T-helper 1 cell treated with Interleukin-12 subunit alpha and Interleukin-12 subunit beta and Interleukin-4 antibody, amounts not matched to agents 30 μg/mL and 1 μg/mL, for 36 hours (primary cell): ENCODE data around the gene KCNG4.

Experiments used
- H3K27ac Mint-ChIP-seq: one replicate; pipeline ENCODE4 v1.8.0; 2021; ENCODE audit warnings: mild to moderate bottlenecking, mixed read lengths
- H3K27me3 Mint-ChIP-seq: one replicate; pipeline ENCODE4 v1.8.0; 2021; ENCODE audit warnings: low read depth, mixed read lengths
- H3K36me3 Mint-ChIP-seq: one replicate; pipeline ENCODE4 v1.8.0; 2021; ENCODE audit warnings: low read depth, mixed read lengths
- H3K4me1 Mint-ChIP-seq: one replicate; pipeline ENCODE4 v1.8.0; 2021; ENCODE audit warnings: low read depth, mixed read lengths
- H3K4me3 Mint-ChIP-seq: one replicate; pipeline ENCODE4 v1.8.0; 2021; ENCODE audit warnings: mild to moderate bottlenecking, moderate library complexity, mixed read lengths
- H3K9me3 Mint-ChIP-seq: one replicate; pipeline ENCODE4 v1.8.0; 2021; ENCODE audit warnings: mixed read lengths

The KCNG4 gene, protein sequence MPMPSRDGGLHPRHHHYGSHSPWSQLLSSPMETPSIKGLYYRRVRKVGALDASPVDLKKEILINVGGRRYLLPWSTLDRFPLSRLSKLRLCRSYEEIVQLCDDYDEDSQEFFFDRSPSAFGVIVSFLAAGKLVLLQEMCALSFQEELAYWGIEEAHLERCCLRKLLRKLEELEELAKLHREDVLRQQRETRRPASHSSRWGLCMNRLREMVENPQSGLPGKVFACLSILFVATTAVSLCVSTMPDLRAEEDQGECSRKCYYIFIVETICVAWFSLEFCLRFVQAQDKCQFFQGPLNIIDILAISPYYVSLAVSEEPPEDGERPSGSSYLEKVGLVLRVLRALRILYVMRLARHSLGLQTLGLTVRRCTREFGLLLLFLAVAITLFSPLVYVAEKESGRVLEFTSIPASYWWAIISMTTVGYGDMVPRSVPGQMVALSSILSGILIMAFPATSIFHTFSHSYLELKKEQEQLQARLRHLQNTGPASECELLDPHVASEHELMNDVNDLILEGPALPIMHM

DNA sequence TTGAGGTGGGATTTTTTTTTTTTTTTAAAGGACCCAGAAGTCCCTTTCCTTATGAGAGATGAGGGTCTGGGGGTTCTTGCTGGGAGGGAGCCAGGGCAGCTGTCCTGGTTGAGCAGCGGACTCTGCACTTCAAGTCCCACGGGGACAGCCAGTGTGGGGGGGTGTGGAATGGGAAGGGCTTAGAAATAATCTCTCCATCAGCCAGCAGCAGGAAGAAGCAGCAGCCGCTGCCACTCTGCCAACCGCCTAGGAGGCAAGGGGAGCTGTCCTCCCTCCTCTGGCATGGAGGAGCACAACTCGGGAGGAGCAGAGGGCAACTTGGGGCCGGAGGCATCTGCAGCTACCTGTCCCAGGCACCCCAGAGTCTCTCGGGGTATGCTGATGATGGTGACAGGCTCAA lies at the start of gene KCNG4:
TSS of gene KCNG4 (minus strand) at position 104 of the 400 bp plus-strand sequence. CDS start 2,527 bp downstream, outside the sequence.
- no peak within 1 kb of the TSS for H3K4me3 Mint-ChIP-seq
- no peaks in the 10 kb centered on the region for H3K36me3 Mint-ChIP-seq
- peaks cover 36% of the 10 kb centered on the region for H3K27me3 Mint-ChIP-seq
- no peak within 1 kb of the TSS for H3K27ac Mint-ChIP-seq
- H3K4me1 Mint-ChIP-seq, result no peaks in the 10 kb centered on the region
- peaks cover 10% of the 10 kb centered on the region for H3K9me3 Mint-ChIP-seq

DNA sequence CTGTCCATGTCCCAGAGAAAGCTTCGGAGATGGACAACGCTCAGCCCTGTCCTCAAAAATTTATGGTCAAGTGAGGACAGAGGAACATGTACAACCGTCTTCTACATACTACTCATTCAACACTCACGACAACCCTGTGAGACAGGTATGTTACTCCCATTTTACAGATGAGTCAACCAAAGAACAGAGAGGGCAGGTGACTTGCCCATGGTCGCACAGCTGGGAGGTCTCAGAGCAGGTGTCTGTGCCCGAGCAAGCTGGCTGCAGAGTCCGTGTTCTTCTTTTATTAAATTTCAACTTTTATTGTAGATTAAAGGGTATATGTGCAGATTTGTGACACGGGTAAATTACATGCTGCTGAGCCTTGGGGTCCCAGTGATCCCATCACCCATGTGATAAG lies 49.1 kb upstream of the KCNG4 start:
- H3K27me3 Mint-ChIP-seq, result peaks cover 15% of the 10 kb centered on the region
- no peak overlapping the region for H3K27ac Mint-ChIP-seq
- no peaks in the 10 kb centered on the region for H3K9me3 Mint-ChIP-seq
- no peaks in the 10 kb centered on the region for H3K36me3 Mint-ChIP-seq
- no peaks in the 10 kb centered on the region for H3K4me1 Mint-ChIP-seq
- no peak overlapping the region for H3K4me3 Mint-ChIP-seq

DNA sequence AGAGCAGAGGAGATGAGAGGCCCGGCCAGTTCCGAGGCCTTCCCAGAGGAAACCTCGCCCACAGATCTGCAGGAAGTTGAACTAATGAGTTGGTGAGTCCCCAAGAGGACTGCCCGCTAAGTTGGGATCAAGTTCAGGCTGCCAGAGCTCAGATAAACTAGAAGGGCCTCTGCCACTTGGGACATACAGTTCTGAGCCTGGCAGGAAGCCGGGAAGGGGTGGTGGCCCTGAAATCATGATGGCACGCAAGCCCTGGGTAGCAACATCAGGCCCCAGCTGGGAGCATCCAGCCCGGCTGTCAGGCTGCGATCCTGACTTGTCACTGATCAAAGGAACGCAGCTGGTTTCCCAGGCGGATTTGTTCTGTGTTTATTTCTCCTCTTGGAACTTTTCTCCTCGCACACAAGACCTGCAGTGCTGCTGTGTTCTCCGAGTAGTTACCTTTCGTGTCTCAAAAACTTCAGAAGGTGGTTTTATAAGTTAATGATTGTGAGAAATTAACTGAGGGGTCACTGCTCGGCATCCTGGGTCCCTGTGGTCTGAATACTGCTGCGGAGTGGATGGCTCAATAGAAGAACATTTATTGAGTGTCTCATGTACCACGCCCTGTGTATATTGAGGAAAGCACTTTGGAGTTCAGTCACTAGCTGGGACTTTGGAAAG lies 46.9 kb upstream of the KCNG4 start:
- Mint-ChIP-seq H3K9me3 (no peaks in the 10 kb centered on the region), H3K36me3 (no peaks in the 10 kb centered on the region), H3K4me1 (no peaks in the 10 kb centered on the region), H3K4me3 (no peak overlapping the region), H3K27ac (no peak overlapping the region), H3K27me3 (peaks cover 4% of the 10 kb centered on the region)

DNA sequence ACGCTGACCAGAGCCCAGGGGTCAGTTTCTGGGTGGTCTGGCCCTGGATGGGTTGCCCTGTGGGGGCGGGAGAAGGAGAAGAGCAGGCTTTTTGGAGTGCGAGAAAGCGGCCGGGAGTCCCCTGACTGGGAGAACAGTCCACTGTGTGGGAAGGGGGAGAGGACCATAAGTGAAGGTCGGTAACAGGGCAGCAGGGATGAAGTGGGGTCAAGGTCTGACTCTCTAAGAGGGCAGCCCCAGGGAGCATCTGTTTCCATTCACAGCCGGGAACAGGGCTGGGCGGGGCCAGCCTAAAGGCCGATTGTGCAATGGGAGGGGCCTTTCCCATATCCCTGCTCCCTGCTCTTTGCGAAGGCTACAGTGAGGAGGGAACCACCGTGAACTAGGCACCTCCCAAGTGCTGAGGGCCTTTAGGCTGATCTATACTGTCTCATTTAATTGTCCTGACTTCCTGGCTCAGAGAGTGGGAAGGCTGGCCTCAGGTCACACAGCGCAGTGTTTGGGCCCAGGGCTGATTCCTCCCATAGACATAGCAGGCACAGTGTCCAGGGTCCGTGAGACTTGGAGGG lies 44.4 kb upstream of the KCNG4 start:
- Mint-ChIP-seq H3K4me1 (no peaks in the 10 kb centered on the region), H3K9me3 (no peaks in the 10 kb centered on the region), H3K27me3 (no peaks in the 10 kb centered on the region), H3K4me3 (no peak overlapping the region), H3K36me3 (no peaks in the 10 kb centered on the region), H3K27ac (no peak overlapping the region)

DNA sequence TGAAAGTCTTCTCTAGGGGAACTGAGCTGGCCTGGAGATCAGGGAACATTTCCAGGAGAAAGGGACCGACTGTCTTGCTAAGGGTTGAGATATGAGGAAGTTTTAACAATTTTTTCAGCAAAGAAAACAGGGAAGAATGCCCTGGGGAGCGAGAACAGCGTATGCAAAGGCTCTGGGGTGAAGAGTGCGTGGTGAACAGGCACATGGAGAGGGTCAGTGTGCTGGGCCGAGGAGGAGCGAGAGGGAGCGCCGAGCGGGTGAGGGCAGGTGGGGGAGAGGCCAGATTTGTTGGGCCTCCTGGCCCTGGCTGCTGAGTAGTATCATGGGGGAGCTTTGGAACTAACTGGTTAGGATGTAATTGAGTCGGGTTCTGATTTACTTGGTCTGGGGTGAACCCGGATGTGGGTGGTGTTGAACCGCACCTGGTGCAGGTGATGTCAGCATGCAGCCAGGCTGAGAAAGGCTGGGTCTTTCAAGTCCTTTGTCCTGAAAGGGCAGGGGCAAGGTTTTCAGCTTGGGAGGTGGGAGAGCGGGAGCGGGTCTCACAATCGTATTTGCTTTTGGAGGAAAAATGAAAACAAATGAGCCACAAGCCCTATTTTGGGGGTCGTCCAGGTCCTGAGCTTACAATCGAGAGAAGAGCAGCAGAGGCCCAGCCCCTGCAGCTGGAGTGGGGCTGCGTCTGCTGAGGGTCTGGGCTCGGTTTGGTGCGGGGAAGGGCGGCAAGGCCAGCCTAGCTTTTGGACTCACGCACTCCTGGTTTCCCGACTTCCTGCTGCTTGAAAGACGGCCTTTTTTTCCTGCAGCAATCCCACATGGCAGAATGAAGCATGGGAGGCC lies 43.7 kb upstream of the KCNG4 start:
- Mint-ChIP-seq H3K36me3 (no peaks in the 10 kb centered on the region), H3K4me3 (no peak overlapping the region), H3K4me1 (no peaks in the 10 kb centered on the region), H3K27me3 (peaks cover 5% of the 10 kb centered on the region), H3K27ac (no peak overlapping the region), H3K9me3 (no peaks in the 10 kb centered on the region)

DNA sequence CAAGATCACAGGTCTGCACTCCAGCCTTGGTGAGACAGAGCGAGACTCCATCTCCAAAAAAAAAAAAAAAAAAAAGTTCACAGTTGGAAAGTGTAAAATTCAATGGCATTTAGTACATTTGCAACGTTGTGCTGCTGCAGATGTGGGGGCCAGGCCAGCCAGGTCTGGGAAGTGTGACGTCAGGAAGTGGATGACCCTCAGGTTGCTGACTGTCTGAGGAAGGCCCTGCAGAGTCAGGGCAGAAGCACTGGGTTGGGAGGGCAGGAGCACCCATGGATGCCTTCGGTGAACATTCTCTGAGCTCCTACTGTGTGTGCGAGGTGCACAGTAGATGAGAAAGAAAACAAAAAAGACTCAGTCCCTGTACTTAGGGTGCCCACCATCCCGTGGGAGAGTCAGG lies 42.7 kb upstream of the KCNG4 start:
- H3K4me3 Mint-ChIP-seq, result no peak overlapping the region
- H3K36me3 Mint-ChIP-seq, result no peaks in the 10 kb centered on the region
- H3K27ac Mint-ChIP-seq, result no peak overlapping the region
- H3K27me3 Mint-ChIP-seq, result peaks cover 5% of the 10 kb centered on the region
- H3K9me3 Mint-ChIP-seq, result no peaks in the 10 kb centered on the region
- no peaks in the 10 kb centered on the region for H3K4me1 Mint-ChIP-seq

DNA sequence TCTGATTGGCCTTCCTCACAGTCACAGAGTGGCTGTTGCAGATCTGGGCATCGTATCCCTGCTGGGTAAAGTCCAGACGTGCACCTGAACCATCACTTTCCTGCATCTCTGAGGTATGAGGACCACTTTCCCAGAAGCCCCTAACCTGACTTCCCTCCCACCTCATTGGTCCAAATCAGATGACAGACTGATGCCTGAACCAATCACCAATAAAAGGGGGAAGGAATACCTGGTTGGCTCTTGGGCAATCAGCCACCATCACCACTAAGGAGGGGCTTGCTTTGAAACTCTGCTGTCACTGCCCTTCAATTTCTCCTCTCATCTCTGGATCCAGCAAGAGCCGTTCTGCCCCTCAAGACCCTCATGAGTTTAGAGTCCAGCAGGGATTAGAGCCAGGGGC lies 41.3 kb upstream of the KCNG4 start:
- no peaks in the 10 kb centered on the region for H3K36me3 Mint-ChIP-seq
- H3K27ac Mint-ChIP-seq, result no peak overlapping the region
- peaks cover 5% of the 10 kb centered on the region for H3K27me3 Mint-ChIP-seq
- no peaks in the 10 kb centered on the region for H3K9me3 Mint-ChIP-seq
- H3K4me1 Mint-ChIP-seq, result no peaks in the 10 kb centered on the region
- no peak overlapping the region for H3K4me3 Mint-ChIP-seq

DNA sequence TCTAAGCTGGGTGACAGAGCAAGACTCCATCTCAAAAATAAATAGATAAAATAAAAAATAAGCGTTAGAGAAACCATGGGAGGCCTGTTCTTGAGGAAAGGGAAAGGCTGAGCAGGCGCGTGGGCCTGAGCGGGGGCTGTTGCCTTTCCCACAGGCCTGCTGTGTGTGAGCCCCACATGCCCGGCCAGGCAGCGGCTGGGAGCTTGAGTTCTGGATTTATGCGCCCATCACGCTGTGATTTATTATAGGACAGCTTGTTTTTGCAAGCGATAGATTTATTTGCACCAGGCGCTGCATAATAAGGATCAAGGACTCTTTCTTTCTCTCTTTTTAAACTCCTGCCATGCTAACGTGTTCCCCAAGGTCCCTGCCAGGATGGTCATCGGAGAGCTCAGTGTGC lies 40.1 kb upstream of the KCNG4 start:
- Mint-ChIP-seq H3K27ac (no peak overlapping the region), H3K9me3 (no peaks in the 10 kb centered on the region), H3K27me3 (peaks cover 5% of the 10 kb centered on the region), H3K4me1 (no peaks in the 10 kb centered on the region), H3K4me3 (no peak overlapping the region), H3K36me3 (no peaks in the 10 kb centered on the region)

DNA sequence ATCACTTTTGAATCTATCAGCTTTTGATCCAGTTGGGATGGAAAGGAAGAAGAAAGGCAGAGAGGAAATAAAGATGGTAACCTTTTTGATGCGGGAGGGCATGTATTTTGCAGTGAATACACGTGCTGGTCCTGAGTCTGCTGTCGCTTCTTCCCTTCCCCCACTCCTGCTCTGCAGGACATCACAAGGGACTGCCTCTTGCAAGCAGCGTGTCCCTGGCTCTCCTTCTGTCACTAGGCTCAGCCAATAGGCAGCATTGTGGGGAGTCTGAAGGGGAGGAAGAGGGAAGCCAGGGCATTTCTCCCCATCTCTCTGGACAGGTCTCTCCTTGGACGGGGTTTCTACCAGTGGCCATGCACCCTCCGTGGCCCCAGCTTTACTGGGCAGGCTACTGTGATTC lies 39.2 kb upstream of the KCNG4 start:
- H3K4me1 Mint-ChIP-seq, result no peaks in the 10 kb centered on the region
- H3K9me3 Mint-ChIP-seq, result no peaks in the 10 kb centered on the region
- H3K27me3 Mint-ChIP-seq, result peaks cover 5% of the 10 kb centered on the region
- no peak overlapping the region for H3K27ac Mint-ChIP-seq
- H3K4me3 Mint-ChIP-seq, result no peak overlapping the region
- H3K36me3 Mint-ChIP-seq, result no peaks in the 10 kb centered on the region

DNA sequence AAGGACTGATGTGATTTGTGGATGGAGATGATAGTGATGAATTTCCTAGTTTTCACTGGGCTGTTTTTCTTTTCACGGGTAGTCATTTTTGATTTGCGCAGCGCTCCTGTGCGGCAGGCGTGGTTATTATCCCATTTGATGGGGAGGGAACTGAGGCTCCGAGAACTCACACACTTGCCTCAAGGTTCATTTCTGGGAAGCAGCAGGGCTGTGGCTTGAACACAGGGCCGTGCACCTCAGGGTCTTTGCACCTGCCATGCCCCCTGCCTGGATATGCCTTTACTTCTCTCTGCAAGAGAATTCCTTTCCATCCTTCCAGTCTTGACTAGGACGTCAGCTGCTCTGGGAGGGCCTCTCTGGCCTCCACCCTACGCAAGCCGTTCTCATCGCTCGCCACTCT lies 38.5 kb upstream of the KCNG4 start:
- Mint-ChIP-seq H3K36me3 (no peaks in the 10 kb centered on the region), H3K27me3 (peaks cover 5% of the 10 kb centered on the region), H3K27ac (no peak overlapping the region), H3K4me1 (no peaks in the 10 kb centered on the region), H3K9me3 (no peaks in the 10 kb centered on the region), H3K4me3 (no peak overlapping the region)

DNA sequence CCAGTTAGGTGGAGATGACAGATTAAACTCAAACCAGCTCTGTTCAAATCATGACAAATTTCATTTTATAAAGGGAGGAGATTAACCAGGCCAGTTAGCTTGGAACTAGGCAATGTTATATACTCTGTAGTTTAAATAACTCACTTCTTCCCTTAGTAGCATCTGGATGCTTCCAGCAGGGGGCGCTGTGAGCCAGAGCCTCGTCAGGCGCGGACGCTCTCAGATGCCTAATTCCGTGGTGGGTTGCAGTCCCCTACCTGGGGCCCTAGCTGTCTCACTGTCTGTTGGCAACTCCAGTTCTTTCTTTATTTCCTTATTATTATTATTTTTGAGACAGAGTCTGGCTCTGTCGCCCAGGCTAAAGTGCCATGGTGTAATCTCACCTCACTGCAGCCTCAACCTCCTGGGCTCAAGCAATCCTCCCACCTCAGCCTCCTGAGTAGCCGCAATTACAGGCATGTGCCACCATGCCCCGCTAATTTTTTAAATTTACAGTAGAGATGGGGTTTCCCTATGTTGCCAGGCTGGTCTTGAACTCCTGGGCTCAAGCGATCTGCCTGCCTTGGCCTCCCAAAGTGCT lies 37.5 kb upstream of the KCNG4 start:
- Mint-ChIP-seq H3K36me3 (no peaks in the 10 kb centered on the region), H3K27me3 (peaks cover 5% of the 10 kb centered on the region), H3K27ac (no peak overlapping the region), H3K9me3 (no peaks in the 10 kb centered on the region), H3K4me3 (no peak overlapping the region), H3K4me1 (no peaks in the 10 kb centered on the region)

DNA sequence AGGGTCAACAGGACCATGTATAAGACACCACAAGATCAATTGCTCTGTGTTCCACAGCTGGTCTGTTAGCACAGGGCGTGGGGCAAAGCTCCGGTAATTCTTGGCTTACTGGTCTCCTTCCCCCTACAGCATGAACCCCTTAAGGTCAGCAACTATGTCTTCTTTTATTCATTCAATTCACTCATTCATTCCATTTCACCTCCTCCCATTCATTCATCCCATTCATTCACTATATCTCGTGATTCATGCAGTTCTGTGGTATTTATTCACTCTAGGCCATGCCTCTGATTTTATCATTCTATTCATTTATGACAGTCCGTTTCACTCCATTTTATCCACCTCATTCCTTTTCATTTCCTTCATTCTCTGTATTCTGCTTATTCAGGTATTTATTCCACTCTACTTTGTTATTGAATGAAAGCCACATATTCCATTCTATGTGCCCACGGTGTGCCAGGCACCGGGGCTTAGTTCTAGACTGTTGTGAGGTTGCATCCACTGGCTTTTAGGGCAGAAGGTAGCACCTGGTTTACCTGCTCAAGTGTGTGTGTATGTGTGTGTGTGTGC lies 35.9 kb upstream of the KCNG4 start:
- no peaks in the 10 kb centered on the region for H3K36me3 Mint-ChIP-seq

DNA sequence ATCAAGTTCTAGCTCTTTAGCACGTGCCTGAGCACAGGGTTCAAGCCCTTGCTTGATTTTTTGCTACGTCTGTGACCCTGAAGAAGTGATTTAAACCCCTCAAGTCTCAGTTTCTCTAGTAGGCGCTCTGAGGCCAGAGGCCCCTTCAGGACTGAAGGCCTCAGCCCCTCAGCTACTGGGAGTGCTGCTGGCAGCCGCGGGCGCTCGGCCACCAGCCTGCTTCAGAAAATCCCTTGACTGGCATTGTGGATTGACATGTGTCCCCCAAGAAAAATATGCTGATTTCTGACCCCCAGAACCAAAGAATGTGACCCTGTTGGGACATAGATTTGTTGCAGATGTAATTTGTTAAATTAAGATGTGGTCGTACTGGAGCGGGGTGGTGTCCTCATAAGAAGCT lies 34.7 kb upstream of the KCNG4 start:
- H3K9me3 Mint-ChIP-seq, result no peaks in the 10 kb centered on the region
- H3K4me3 Mint-ChIP-seq, result no peak overlapping the region
- H3K36me3 Mint-ChIP-seq, result no peaks in the 10 kb centered on the region
- H3K4me1 Mint-ChIP-seq, result no peaks in the 10 kb centered on the region
- H3K27me3 Mint-ChIP-seq, result peaks cover 5% of the 10 kb centered on the region
- H3K27ac Mint-ChIP-seq, result no peak overlapping the region

More for the DNA sequence above, 35.9 kb upstream of the KCNG4 start:
- peaks cover 5% of the 10 kb centered on the region for H3K27me3 Mint-ChIP-seq
- no peak overlapping the region for H3K27ac Mint-ChIP-seq
- no peaks in the 10 kb centered on the region for H3K4me1 Mint-ChIP-seq
- H3K9me3 Mint-ChIP-seq, result no peaks in the 10 kb centered on the region
- H3K4me3 Mint-ChIP-seq, result no peak overlapping the region
